ENCODE measurements around the gene LRRC71. TPM values are rescaled to one million over a fixed set of nuclear protein-coding genes. Genes with fewer than 3 reads are reported as not detected.

The LRRC71 gene
- total and polyA plus RNA-seq, 2 of the 13 experiments (the other 11 are each of a cell fraction or from before 2014, with no cell fraction given) = not detected

- 0 out of 2 replicates have a peak, but pooled peaks have one; percentile 23 for TF ChIP-seq BCL6 (CRISPR knock-in tag; IDR thresholded peaks at IDR 0.05)
- TF ChIP-seq TBP (CRISPR knock-in tag; IDR thresholded peaks at IDR 0.05) = no peak
- no peak for TF ChIP-seq ZNF879 (CRISPR knock-in tag; IDR thresholded peaks at IDR 0.05)
- TF ChIP-seq, protein P1, sequence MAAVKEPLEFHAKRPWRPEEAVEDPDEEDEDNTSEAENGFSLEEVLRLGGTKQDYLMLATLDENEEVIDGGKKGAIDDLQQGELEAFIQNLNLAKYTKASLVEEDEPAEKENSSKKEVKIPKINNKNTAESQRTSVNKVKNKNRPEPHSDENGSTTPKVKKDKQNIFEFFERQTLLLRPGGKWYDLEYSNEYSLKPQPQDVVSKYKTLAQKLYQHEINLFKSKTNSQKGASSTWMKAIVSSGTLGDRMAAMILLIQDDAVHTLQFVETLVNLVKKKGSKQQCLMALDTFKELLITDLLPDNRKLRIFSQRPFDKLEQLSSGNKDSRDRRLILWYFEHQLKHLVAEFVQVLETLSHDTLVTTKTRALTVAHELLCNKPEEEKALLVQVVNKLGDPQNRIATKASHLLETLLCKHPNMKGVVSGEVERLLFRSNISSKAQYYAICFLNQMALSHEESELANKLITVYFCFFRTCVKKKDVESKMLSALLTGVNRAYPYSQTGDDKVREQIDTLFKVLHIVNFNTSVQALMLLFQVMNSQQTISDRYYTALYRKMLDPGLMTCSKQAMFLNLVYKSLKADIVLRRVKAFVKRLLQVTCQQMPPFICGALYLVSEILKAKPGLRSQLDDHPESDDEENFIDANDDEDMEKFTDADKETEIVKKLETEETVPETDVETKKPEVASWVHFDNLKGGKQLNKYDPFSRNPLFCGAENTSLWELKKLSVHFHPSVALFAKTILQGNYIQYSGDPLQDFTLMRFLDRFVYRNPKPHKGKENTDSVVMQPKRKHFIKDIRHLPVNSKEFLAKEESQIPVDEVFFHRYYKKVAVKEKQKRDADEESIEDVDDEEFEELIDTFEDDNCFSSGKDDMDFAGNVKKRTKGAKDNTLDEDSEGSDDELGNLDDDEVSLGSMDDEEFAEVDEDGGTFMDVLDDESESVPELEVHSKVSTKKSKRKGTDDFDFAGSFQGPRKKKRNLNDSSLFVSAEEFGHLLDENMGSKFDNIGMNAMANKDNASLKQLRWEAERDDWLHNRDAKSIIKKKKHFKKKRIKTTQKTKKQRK (IDR thresholded peaks at IDR 0.05; ENCODE audit: low read length) = no peak
- TF ChIP-seq, protein P2, sequence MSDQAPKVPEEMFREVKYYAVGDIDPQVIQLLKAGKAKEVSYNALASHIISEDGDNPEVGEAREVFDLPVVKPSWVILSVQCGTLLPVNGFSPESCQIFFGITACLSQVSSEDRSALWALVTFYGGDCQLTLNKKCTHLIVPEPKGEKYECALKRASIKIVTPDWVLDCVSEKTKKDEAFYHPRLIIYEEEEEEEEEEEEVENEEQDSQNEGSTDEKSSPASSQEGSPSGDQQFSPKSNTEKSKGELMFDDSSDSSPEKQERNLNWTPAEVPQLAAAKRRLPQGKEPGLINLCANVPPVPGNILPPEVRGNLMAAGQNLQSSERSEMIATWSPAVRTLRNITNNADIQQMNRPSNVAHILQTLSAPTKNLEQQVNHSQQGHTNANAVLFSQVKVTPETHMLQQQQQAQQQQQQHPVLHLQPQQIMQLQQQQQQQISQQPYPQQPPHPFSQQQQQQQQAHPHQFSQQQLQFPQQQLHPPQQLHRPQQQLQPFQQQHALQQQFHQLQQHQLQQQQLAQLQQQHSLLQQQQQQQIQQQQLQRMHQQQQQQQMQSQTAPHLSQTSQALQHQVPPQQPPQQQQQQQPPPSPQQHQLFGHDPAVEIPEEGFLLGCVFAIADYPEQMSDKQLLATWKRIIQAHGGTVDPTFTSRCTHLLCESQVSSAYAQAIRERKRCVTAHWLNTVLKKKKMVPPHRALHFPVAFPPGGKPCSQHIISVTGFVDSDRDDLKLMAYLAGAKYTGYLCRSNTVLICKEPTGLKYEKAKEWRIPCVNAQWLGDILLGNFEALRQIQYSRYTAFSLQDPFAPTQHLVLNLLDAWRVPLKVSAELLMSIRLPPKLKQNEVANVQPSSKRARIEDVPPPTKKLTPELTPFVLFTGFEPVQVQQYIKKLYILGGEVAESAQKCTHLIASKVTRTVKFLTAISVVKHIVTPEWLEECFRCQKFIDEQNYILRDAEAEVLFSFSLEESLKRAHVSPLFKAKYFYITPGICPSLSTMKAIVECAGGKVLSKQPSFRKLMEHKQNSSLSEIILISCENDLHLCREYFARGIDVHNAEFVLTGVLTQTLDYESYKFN (CRISPR knock-in tag; conservative IDR thresholded peaks at IDR 0.05) = no peak
- TF ChIP-seq TGIF2 (CRISPR knock-in tag; IDR thresholded peaks at IDR 0.05) = no peak
- no peak for TF ChIP-seq ZNF605 (CRISPR knock-in tag; IDR thresholded peaks at IDR 0.05)
- no peak for TF ChIP-seq KLF13 (CRISPR knock-in tag; IDR thresholded peaks at IDR 0.05)
- peak; percentile 66 for TF ChIP-seq HNRNPLL (IDR thresholded peaks at IDR 0.05; ENCODE audit: low read depth, low read length, poor library complexity, severe bottlenecking)
- TF ChIP-seq, protein P3, sequence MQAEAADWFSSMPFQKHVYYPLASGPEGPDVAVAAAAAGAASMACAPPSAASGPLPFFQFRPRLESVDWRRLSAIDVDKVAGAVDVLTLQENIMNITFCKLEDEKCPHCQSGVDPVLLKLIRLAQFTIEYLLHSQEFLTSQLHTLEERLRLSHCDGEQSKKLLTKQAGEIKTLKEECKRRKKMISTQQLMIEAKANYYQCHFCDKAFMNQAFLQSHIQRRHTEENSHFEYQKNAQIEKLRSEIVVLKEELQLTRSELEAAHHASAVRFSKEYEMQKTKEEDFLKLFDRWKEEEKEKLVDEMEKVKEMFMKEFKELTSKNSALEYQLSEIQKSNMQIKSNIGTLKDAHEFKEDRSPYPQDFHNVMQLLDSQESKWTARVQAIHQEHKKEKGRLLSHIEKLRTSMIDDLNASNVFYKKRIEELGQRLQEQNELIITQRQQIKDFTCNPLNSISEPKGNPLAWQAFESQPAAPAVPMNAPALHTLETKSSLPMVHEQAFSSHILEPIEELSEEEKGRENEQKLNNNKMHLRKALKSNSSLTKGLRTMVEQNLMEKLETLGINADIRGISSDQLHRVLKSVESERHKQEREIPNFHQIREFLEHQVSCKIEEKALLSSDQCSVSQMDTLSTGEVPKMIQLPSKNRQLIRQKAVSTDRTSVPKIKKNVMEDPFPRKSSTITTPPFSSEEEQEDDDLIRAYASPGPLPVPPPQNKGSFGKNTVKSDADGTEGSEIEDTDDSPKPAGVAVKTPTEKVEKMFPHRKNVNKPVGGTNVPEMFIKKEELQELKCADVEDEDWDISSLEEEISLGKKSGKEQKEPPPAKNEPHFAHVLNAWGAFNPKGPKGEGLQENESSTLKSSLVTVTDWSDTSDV (CRISPR knock-in tag; IDR thresholded peaks at IDR 0.05) = no peak
- no peak for TF ChIP-seq ZNF282 (IDR thresholded peaks at IDR 0.05; ENCODE audit: partially characterized antibody)
- TF ChIP-seq IRF2 (CRISPR knock-in tag; IDR thresholded peaks at IDR 0.05) = peak; percentile 21; the same call in 1 of the 2 replicates
- no peak for TF ChIP-seq SMYD3 (CRISPR knock-in tag; IDR thresholded peaks at IDR 0.05)
- TF ChIP-seq, protein P4, sequence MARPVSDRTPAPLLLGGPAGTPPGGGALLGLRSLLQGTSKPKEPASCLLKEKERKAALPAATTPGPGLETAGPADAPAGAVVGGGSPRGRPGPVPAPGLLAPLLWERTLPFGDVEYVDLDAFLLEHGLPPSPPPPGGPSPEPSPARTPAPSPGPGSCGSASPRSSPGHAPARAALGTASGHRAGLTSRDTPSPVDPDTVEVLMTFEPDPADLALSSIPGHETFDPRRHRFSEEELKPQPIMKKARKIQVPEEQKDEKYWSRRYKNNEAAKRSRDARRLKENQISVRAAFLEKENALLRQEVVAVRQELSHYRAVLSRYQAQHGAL (CRISPR knock-in tag; IDR thresholded peaks at IDR 0.05; ENCODE audit: not compliant biosample characterization) = no peak
- TF ChIP-seq ZNF44 (CRISPR knock-in tag; IDR thresholded peaks at IDR 0.05) = no peak
- no peak for TF ChIP-seq ZZZ3 (CRISPR knock-in tag; IDR thresholded peaks at IDR 0.05; ENCODE audit: borderline replicate concordance)
- no peak for TF ChIP-seq LCORL (IDR thresholded peaks at IDR 0.05)
- no peak for TF ChIP-seq LCORL (CRISPR knock-in tag; IDR thresholded peaks at IDR 0.05)
- TF ChIP-seq HDAC6 (IDR thresholded peaks at IDR 0.05; ENCODE audit: low read depth, low read length) = no peak
- no peak for TF ChIP-seq PCBP2 (optimal IDR thresholded peaks at IDR 0.05; ENCODE audit: low read depth, low read length, poor library complexity, severe bottlenecking)
These were observed at the start of gene LRRC71 (continued) for GRCh38 chr1:156920233-156921052.

All from HepG2 (cell line).